GM23338 (cell line): ENCODE results near the gene SHB. TPM values are rescaled to one million over a fixed set of nuclear protein-coding genes. Genes with fewer than 3 reads are reported as not detected.

Experiments used
- ATAC-seq: fragments of 200-7000 bp; cut with Tn5 transposase; 3 replicates; pipeline ENCODE4 v1.9.1; 2020
- DNase-seq: peaks from one replicate; pipeline ENCODE4 v3.0.0-alpha.2; 2015; ENCODE audit warnings: low spot score
- H2AFZ ChIP-seq: fragments of 200-600 bp; sonication (generic); 2 replicates; pipeline ENCODE4 v1.8.0; 2016; ENCODE audit warnings: antibody characterized with exemption, mild to moderate bottlenecking, moderate library complexity
- H3F3A ChIP-seq: fragments of 200-600 bp; sonication (generic); replicated peaks from 2 replicates; pipeline ENCODE4 v1.8.0; 2017; ENCODE audit warnings: antibody characterized with exemption, mixed run types, low read depth
- H3K27ac ChIP-seq: fragments of 200-600 bp; sonication (generic); 2 replicates; pipeline ENCODE4 v1.6.1; 2016; ENCODE audit warnings: low read depth
- H3K27me3 ChIP-seq: fragments of 200-600 bp; sonication (generic); 2 replicates; pipeline ENCODE4 v1.8.0; 2016; ENCODE audit warnings: mild to moderate bottlenecking, mixed run types, moderate library complexity; ENCODE audit not compliant: insufficient read depth
- H3K36me3 ChIP-seq: fragments of 200-600 bp; sonication (generic); 2 replicates; pipeline ENCODE4 v1.8.0; 2016; ENCODE audit warnings: mild to moderate bottlenecking; ENCODE audit not compliant: insufficient read depth
- H3K4me1 ChIP-seq: fragments of 200-600 bp; sonication (generic); 2 replicates; pipeline ENCODE4 v1.8.0; 2016; ENCODE audit warnings: mild to moderate bottlenecking, moderate library complexity; ENCODE audit not compliant: insufficient read depth
- H3K4me2 ChIP-seq: fragments of 200-600 bp; sonication (generic); 2 replicates; pipeline ENCODE4 v1.7.1; 2017; ENCODE audit warnings: mixed run types
- H3K4me3 ChIP-seq: fragments of 200-600 bp; sonication (generic); 2 replicates; pipeline ENCODE4 v1.6.1; 2016; ENCODE audit warnings: mixed run types
- H3K79me2 ChIP-seq: fragments of 200-600 bp; sonication (generic); replicated peaks from 2 replicates; pipeline ENCODE4 v1.8.0; 2017; ENCODE audit warnings: mild to moderate bottlenecking; ENCODE audit not compliant: insufficient read depth
- H3K9me2 ChIP-seq: fragments of 200-600 bp; sonication (generic); 2 replicates; pipeline ENCODE4 v1.8.0; 2017; ENCODE audit not compliant: insufficient read depth
- H4K20me1 ChIP-seq: fragments of 200-600 bp; sonication (generic); replicated peaks from 2 replicates; pipeline ENCODE4 v1.8.0; 2017; ENCODE audit warnings: mild to moderate bottlenecking; ENCODE audit not compliant: insufficient read depth
- H3K27ac Mint-ChIP-seq: 2 replicates; pipeline ENCODE4 v1.8.0; 2020; ENCODE audit warnings: inconsistent platforms, mild to moderate bottlenecking, moderate library complexity, mixed read lengths
- H3K27me3 Mint-ChIP-seq: 3 replicates; pipeline ENCODE4 v1.8.0; 2022; ENCODE audit warnings: low read depth, mild to moderate bottlenecking, moderate library complexity, mixed read lengths, inconsistent platforms; ENCODE audit not compliant: insufficient read depth, poor library complexity
- H3K36me3 Mint-ChIP-seq: 3 replicates; pipeline ENCODE4 v1.8.0; 2021; ENCODE audit warnings: low read depth, mild to moderate bottlenecking, inconsistent platforms, moderate library complexity, mixed read lengths
- H3K4me1 Mint-ChIP-seq: 3 replicates; pipeline ENCODE4 v1.8.0; 2020; ENCODE audit warnings: mild to moderate bottlenecking, inconsistent platforms, mixed read lengths
- H3K4me3 Mint-ChIP-seq: 3 replicates; pipeline ENCODE4 v1.8.0; 2021; ENCODE audit warnings: moderate library complexity, mild to moderate bottlenecking, inconsistent platforms, mixed read lengths
- H3K9me3 Mint-ChIP-seq: 3 replicates; pipeline ENCODE4 v1.8.0; 2020; ENCODE audit warnings: moderate library complexity, mild to moderate bottlenecking, inconsistent platforms, mixed read lengths
- CREB1 ChIP-seq: fragments of 250-450 bp; sonication (Bioruptor Pico); IDR thresholded peaks from 2 replicates; pipeline ENCODE4 v1.5.0; 2020; ENCODE audit warnings: low read depth, mild to moderate bottlenecking, moderate library complexity
- EZH2 ChIP-seq: fragments of 200-600 bp; sonication (generic); IDR thresholded peaks from one replicate; pipeline ENCODE4 v1.8.0; 2017; ENCODE audit warnings: antibody characterized with exemption, mild to moderate bottlenecking, low read depth; ENCODE audit not compliant: unreplicated experiment
- EZH2phosphoT487 ChIP-seq: fragments of 200-600 bp; sonication (generic); IDR thresholded peaks from one replicate; pipeline ENCODE4 v1.8.1; 2018; ENCODE audit warnings: antibody characterized with exemption; ENCODE audit not compliant: unreplicated experiment
- JUNB ChIP-seq: IDR thresholded peaks from one replicate; pipeline ENCODE4 v1.6.1; 2016; ENCODE audit warnings: antibody characterized with exemption; ENCODE audit not compliant: unreplicated experiment
- NANOG ChIP-seq: IDR thresholded peaks from 2 replicates; pipeline ENCODE4 v1.6.1; 2016; ENCODE audit warnings: antibody characterized with exemption, borderline replicate concordance
- POLR2AphosphoS5 ChIP-seq: IDR thresholded peaks from 2 replicates; pipeline ENCODE4 v1.6.1; 2016; ENCODE audit warnings: antibody characterized with exemption, low read depth
- REST ChIP-seq: IDR thresholded peaks from one replicate; pipeline ENCODE4 v1.6.1; 2018; ENCODE audit warnings: antibody characterized with exemption; ENCODE audit not compliant: unreplicated experiment
- STAT1 ChIP-seq: IDR thresholded peaks from one replicate; pipeline ENCODE4 v1.6.1; 2016; ENCODE audit warnings: antibody characterized with exemption; ENCODE audit not compliant: unreplicated experiment
- ZNF114 ChIP-seq: fragments of 250-450 bp; sonication (Bioruptor Pico); IDR thresholded peaks from 2 replicates; pipeline ENCODE4 v1.5.0; 2020; ENCODE audit warnings: mild to moderate bottlenecking, moderate library complexity
- ZNF331 ChIP-seq: fragments of 250-450 bp; sonication (Bioruptor Pico); IDR thresholded peaks from 2 replicates; pipeline ENCODE4 v1.5.0; 2020; ENCODE audit warnings: low read depth, mild to moderate bottlenecking, moderate library complexity
- polyA plus RNA-seq: library from polyadenylated mRNA; unstranded; fragments of >200 nt; fragmentation: Nextera tagmentation; extraction: Ambion mirVana; gene quantifications from 2 replicates; pipeline ENCODE4 v1.2.1, GENCODE V29; 2016
- total RNA-seq: library from RNA; depleted of rRNA; stranded (reverse); fragments of >200 nt; shearing (Covaris generic); gene quantifications from 2 replicates; pipeline ENCODE4 v1.2.3, GENCODE V29; 2014
- TF ChIP-seq, protein P1 (sequence below): IDR thresholded peaks from 2 replicates; pipeline ENCODE4 v1.6.1; 2016; ENCODE audit warnings: antibody characterized with exemption
- TF ChIP-seq, protein P2 (sequence below), 2 experiments: fragments of 200-600 bp in 1 of 2; sonication (generic) in 1 of 2; conservative IDR thresholded peaks; 2 replicates each; pipeline versions ENCODE4 v1.5.1 to v1.6.1; 2016 to 2017; ENCODE audit warnings: antibody characterized with exemption in 2 of 2, low read depth in 2 of 2, mild to moderate bottlenecking in 2 of 2, moderate library complexity in 1 of 2
- TF ChIP-seq, protein P3 (sequence below): fragments of 250-450 bp; sonication (Bioruptor Pico); IDR thresholded peaks from 2 replicates; pipeline ENCODE4 v1.5.0; 2020; ENCODE audit warnings: mild to moderate bottlenecking, moderate library complexity

Gene SHB
- total and polyA plus RNA-seq, 2 experiments from 2014 or later: 1.5 to 14.0 TPM

DNA sequence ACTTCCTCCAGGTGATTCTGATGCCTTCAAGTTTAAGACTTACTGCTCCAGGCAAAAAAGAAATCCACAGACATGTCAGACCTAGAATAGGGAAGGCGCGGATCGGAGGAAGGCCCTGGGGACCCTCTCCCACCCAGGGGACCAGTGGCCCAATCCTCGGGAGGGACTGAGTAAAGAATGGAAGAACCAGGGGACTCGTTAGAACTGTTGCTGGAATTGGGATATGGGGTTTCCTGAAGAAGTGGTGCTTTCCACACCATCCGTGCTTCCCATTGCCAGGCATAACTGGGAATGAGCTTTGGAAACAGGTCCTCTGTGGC is 101.3 kb downstream of the SHB start:
- no peak for DNase-seq
- TF ChIP-seq ZNF114 (CRISPR knock-in tag): no peak
- no peak for TF ChIP-seq CREB1 (CRISPR knock-in tag)
- TF ChIP-seq JUNB: no peak
- no peak for TF ChIP-seq POLR2AphosphoS5
- no peak for TF ChIP-seq REST
- no peak for TF ChIP-seq EZH2phosphoT487
- TF ChIP-seq, protein P1, sequence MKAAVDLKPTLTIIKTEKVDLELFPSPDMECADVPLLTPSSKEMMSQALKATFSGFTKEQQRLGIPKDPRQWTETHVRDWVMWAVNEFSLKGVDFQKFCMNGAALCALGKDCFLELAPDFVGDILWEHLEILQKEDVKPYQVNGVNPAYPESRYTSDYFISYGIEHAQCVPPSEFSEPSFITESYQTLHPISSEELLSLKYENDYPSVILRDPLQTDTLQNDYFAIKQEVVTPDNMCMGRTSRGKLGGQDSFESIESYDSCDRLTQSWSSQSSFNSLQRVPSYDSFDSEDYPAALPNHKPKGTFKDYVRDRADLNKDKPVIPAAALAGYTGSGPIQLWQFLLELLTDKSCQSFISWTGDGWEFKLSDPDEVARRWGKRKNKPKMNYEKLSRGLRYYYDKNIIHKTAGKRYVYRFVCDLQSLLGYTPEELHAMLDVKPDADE: no peak
- no peak for TF ChIP-seq ZNF331 (CRISPR knock-in tag)
- no peak for TF ChIP-seq EZH2
- TF ChIP-seq, protein P2, sequence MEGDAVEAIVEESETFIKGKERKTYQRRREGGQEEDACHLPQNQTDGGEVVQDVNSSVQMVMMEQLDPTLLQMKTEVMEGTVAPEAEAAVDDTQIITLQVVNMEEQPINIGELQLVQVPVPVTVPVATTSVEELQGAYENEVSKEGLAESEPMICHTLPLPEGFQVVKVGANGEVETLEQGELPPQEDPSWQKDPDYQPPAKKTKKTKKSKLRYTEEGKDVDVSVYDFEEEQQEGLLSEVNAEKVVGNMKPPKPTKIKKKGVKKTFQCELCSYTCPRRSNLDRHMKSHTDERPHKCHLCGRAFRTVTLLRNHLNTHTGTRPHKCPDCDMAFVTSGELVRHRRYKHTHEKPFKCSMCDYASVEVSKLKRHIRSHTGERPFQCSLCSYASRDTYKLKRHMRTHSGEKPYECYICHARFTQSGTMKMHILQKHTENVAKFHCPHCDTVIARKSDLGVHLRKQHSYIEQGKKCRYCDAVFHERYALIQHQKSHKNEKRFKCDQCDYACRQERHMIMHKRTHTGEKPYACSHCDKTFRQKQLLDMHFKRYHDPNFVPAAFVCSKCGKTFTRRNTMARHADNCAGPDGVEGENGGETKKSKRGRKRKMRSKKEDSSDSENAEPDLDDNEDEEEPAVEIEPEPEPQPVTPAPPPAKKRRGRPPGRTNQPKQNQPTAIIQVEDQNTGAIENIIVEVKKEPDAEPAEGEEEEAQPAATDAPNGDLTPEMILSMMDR (conservative IDR thresholded peaks at IDR 0.05; ENCODE audit: low read depth in 2 of 2): no peak
- TF ChIP-seq, protein P3, sequence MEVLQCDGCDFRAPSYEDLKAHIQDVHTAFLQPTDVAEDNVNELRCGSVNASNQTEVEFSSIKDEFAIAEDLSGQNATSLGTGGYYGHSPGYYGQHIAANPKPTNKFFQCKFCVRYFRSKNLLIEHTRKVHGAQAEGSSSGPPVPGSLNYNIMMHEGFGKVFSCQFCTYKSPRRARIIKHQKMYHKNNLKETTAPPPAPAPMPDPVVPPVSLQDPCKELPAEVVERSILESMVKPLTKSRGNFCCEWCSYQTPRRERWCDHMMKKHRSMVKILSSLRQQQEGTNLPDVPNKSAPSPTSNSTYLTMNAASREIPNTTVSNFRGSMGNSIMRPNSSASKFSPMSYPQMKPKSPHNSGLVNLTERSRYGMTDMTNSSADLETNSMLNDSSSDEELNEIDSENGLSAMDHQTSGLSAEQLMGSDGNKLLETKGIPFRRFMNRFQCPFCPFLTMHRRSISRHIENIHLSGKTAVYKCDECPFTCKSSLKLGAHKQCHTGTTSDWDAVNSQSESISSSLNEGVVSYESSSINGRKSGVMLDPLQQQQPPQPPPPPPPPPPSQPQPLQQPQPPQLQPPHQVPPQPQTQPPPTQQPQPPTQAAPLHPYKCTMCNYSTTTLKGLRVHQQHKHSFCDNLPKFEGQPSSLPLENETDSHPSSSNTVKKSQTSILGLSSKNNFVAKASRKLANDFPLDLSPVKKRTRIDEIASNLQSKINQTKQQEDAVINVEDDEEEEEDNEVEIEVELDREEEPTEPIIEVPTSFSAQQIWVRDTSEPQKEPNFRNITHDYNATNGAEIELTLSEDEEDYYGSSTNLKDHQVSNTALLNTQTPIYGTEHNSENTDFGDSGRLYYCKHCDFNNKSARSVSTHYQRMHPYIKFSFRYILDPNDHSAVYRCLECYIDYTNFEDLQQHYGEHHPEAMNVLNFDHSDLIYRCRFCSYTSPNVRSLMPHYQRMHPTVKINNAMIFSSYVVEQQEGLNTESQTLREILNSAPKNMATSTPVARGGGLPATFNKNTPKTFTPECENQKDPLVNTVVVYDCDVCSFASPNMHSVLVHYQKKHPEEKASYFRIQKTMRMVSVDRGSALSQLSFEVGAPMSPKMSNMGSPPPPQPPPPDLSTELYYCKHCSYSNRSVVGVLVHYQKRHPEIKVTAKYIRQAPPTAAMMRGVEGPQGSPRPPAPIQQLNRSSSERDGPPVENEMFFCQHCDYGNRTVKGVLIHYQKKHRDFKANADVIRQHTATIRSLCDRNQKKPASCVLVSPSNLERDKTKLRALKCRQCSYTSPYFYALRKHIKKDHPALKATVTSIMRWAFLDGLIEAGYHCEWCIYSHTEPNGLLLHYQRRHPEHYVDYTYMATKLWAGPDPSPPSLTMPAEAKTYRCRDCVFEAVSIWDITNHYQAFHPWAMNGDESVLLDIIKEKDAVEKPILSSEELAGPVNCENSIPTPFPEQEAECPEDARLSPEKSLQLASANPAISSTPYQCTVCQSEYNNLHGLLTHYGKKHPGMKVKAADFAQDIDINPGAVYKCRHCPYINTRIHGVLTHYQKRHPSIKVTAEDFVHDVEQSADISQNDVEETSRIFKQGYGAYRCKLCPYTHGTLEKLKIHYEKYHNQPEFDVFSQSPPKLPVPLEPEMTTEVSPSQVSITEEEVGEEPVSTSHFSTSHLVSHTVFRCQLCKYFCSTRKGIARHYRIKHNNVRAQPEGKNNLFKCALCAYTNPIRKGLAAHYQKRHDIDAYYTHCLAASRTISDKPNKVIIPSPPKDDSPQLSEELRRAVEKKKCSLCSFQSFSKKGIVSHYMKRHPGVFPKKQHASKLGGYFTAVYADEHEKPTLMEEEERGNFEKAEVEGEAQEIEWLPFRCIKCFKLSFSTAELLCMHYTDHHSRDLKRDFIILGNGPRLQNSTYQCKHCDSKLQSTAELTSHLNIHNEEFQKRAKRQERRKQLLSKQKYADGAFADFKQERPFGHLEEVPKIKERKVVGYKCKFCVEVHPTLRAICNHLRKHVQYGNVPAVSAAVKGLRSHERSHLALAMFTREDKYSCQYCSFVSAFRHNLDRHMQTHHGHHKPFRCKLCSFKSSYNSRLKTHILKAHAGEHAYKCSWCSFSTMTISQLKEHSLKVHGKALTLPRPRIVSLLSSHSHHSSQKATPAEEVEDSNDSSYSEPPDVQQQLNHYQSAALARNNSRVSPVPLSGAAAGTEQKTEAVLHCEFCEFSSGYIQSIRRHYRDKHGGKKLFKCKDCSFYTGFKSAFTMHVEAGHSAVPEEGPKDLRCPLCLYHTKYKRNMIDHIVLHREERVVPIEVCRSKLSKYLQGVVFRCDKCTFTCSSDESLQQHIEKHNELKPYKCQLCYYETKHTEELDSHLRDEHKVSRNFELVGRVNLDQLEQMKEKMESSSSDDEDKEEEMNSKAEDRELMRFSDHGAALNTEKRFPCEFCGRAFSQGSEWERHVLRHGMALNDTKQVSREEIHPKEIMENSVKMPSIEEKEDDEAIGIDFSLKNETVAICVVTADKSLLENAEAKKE (CRISPR knock-in tag): no peak
- TF ChIP-seq STAT1: no peak
- TF ChIP-seq NANOG: no peak
- no peaks in the 10 kb centered on the region for H3K9me3 Mint-ChIP-seq

More for the DNA sequence above, 101.3 kb downstream of the SHB start:
- H3K4me2 ChIP-seq: no peak overlapping the region
- H3K36me3 ChIP-seq: no peaks in the 10 kb centered on the region
- no peak overlapping the region for H3K27ac ChIP-seq
- Mint-ChIP-seq H3K27ac (no peak overlapping the region), H3K4me3 (no peak overlapping the region), H3K27me3 (peaks cover 2% of the 10 kb centered on the region), H3K4me1 (peaks cover 22% of the 10 kb centered on the region), H3K36me3 (no peaks in the 10 kb centered on the region)
- H3K4me1 ChIP-seq: no peaks in the 10 kb centered on the region
- H3K4me3 ChIP-seq: no peak overlapping the region
- no peak for ATAC-seq
- H3K79me2 ChIP-seq: no peaks in the 10 kb centered on the region
- no peaks in the 10 kb centered on the region for H3K27me3 ChIP-seq
- no peak overlapping the region for H2AFZ ChIP-seq
- H3K9me2 ChIP-seq: 0 out of 2 replicates have a peak, but pooled peaks cover 2% of the 10 kb centered on the region
- H4K20me1 ChIP-seq: no peaks in the 10 kb centered on the region; the same call in 1 of the 2 replicates
- no peaks in the 10 kb centered on the region for H3F3A ChIP-seq
